Fibroblast of lung (primary cell): ENCODE results near the gene HDC. TPM values are rescaled to one million over a fixed set of nuclear protein-coding genes. Genes with fewer than 3 reads are reported as not detected.
A peak's percentile ranks its signal among the peaks of the same experiment; 100 is the strongest.

Source experiments
- DNase-seq, 2 donors: peaks; one replicate each; pipeline versions ENCODE4 v3.0.0 to v3.0.0-alpha.2; 2010; ENCODE audit warnings: low read depth in 2 of 2
- H2AFZ ChIP-seq: 2 replicates; pipeline ENCODE4 v1.5.1; 2012; ENCODE audit warnings: low read length, control low read depth, inconsistent platforms
- H3K27ac ChIP-seq: 2 replicates; pipeline ENCODE4 v1.5.1; 2011; ENCODE audit warnings: low read length, control low read depth; ENCODE audit not compliant: insufficient read depth
- H3K27me3 ChIP-seq: 2 replicates; pipeline ENCODE4 v1.5.1; 2011; ENCODE audit warnings: mild to moderate bottlenecking, low read length; ENCODE audit not compliant: control insufficient read depth, insufficient read depth
- H3K36me3 ChIP-seq: 2 replicates; pipeline ENCODE4 v1.5.1; 2011; ENCODE audit warnings: low read length; ENCODE audit not compliant: control insufficient read depth, insufficient read depth
- H3K4me1 ChIP-seq: 2 replicates; pipeline ENCODE4 v1.5.1; 2011; ENCODE audit warnings: low read length; ENCODE audit not compliant: control insufficient read depth, insufficient read depth; ENCODE audit errors: extremely low read depth
- H3K4me2 ChIP-seq: 2 replicates; pipeline ENCODE4 v1.5.1; 2011; ENCODE audit warnings: low read length, control low read depth; ENCODE audit not compliant: insufficient read depth; ENCODE audit errors: extremely low read depth
- H3K4me3 ChIP-seq, 4 experiments: fragments of 200-600 bp in 1 of 4; sonication (generic) in 1 of 4; replicated peaks in 1 of 4; 2 replicates each; pipeline ENCODE4 v1.5.1; 2011 to 2016; ENCODE audit warnings: low read length in 4 of 4, low read depth in 3 of 4, mild to moderate bottlenecking in 3 of 4, control low read depth in 2 of 4, inconsistent platforms in 1 of 4, mixed read lengths in 1 of 4; ENCODE audit not compliant: insufficient read depth in 1 of 4; ENCODE audit errors: control extremely low read depth in 1 of 4
- H3K79me2 ChIP-seq: 2 replicates; pipeline ENCODE4 v1.5.1; 2012; ENCODE audit warnings: mild to moderate bottlenecking, low read length, inconsistent platforms; ENCODE audit not compliant: control insufficient read depth, insufficient read depth
- H3K9ac ChIP-seq: 2 replicates; pipeline ENCODE4 v1.5.1; 2011; ENCODE audit warnings: mild to moderate bottlenecking, low read length, control low read depth; ENCODE audit not compliant: insufficient read depth
- H3K9me3 ChIP-seq: 2 replicates; pipeline ENCODE4 v1.5.1; 2012; ENCODE audit warnings: low read depth, low read length; ENCODE audit not compliant: control insufficient read depth, insufficient read depth
- H4K20me1 ChIP-seq: 2 replicates; pipeline ENCODE4 v1.5.1; 2011; ENCODE audit warnings: low read length; ENCODE audit not compliant: control insufficient read depth, insufficient read depth; ENCODE audit errors: extremely low read depth
- EZH2 ChIP-seq: IDR thresholded peaks from 2 replicates; pipeline ENCODE4 v1.5.1; 2012; ENCODE audit warnings: low read length, control low read depth, mild to moderate bottlenecking; ENCODE audit errors: missing control alignments
- polyA plus RNA-seq, 2 donors: library from polyadenylated mRNA; depleted of rRNA in 1 of 2; stranded (reverse) in 1 of 2; unstranded in 1 of 2; fragments of >200 nt; gene quantifications; 2 replicates each; pipeline ENCODE4 v1.2.1, GENCODE V29; 2011 to 2012; ENCODE audit warnings: missing spikeins in 1 of 2
- total RNA-seq: library from RNA; depleted of rRNA; stranded (reverse); fragments of >200 nt; gene quantifications from 2 replicates; pipeline ENCODE4 v1.2.1, GENCODE V29; 2014
- TF ChIP-seq, protein P1 (sequence below), 2 donors: IDR thresholded peaks in 1 of 2; conservative IDR thresholded peaks in 1 of 2; 1 replicate in 1 of 2; 2 replicates in 1 of 2; pipeline ENCODE4 v1.5.1; 2011 to 2012; ENCODE audit warnings: low read length in 2 of 2, control low read depth in 1 of 2, inconsistent platforms in 1 of 2, low read depth in 1 of 2, mild to moderate bottlenecking in 1 of 2

HDC gene
- total and polyA plus RNA-seq, 2 donors (not counting 1 experiment from before 2014, with no cell fraction given): not detected

- TF ChIP-seq EZH2: no peak
- TF ChIP-seq, protein P1, sequence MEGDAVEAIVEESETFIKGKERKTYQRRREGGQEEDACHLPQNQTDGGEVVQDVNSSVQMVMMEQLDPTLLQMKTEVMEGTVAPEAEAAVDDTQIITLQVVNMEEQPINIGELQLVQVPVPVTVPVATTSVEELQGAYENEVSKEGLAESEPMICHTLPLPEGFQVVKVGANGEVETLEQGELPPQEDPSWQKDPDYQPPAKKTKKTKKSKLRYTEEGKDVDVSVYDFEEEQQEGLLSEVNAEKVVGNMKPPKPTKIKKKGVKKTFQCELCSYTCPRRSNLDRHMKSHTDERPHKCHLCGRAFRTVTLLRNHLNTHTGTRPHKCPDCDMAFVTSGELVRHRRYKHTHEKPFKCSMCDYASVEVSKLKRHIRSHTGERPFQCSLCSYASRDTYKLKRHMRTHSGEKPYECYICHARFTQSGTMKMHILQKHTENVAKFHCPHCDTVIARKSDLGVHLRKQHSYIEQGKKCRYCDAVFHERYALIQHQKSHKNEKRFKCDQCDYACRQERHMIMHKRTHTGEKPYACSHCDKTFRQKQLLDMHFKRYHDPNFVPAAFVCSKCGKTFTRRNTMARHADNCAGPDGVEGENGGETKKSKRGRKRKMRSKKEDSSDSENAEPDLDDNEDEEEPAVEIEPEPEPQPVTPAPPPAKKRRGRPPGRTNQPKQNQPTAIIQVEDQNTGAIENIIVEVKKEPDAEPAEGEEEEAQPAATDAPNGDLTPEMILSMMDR (conservative IDR thresholded peaks at IDR 0.05 in 1 of 2, IDR thresholded peaks at IDR 0.05 in 1 of 2; ENCODE audit: low read depth in 1 of 2, low read length in 2 of 2): no peak
- no peaks in the 10 kb centered on the region for H3K27me3 ChIP-seq
- H3K4me2 ChIP-seq: no peak overlapping the region
- H3K36me3 ChIP-seq: no peaks in the 10 kb centered on the region
- H3K4me3 ChIP-seq: no peak overlapping the region
- H3K79me2 ChIP-seq: no peaks in the 10 kb centered on the region
- no peak overlapping the region for H2AFZ ChIP-seq
- H3K9me3 ChIP-seq: no peaks in the 10 kb centered on the region
- H3K27ac ChIP-seq: no peak overlapping the region
- no peak overlapping the region for H3K9ac ChIP-seq
- no peaks in the 10 kb centered on the region for H3K4me1 ChIP-seq
- no peak for DNase-seq
- H4K20me1 ChIP-seq: no peaks in the 10 kb centered on the region
Observed at GRCh38 chr15:50238255-50238654, 27.3 kb downstream of the HDC start.

GRCh38 chr15:50236433-50236832 is 29.1 kb downstream of the HDC start:
- H2AFZ ChIP-seq: no peak overlapping the region

DNA sequence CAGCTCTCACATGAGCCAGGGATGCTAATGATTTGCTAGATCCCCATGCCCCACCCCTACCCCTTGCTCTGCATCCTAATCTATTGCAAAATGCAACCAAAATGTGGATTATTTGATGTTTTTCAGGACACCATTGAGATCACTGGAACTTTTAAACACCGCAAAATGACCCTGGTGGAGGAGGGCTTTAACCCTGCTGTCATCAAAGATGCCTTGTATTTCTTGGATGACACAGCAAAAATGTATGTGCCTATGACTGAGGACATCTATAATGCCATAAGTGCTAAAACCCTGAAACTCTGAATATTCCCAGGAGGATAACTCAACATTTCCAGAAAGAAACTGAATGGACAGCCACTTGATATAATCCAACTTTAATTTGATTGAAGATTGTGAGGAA is 29.7 kb downstream of the HDC start:
- no peaks in the 10 kb centered on the region for H3K9me3 ChIP-seq
- no peaks in the 10 kb centered on the region for H3K4me1 ChIP-seq
- H3K4me3 ChIP-seq: no peak overlapping the region
- H2AFZ ChIP-seq: no peak overlapping the region
- DNase-seq: peak in 1 of 2 donors; percentile 39
- TF ChIP-seq, protein P1 (conservative IDR thresholded peaks at IDR 0.05 in 1 of 2, IDR thresholded peaks at IDR 0.05 in 1 of 2; ENCODE audit: low read depth in 1 of 2, low read length in 2 of 2): no peak
- no peak for TF ChIP-seq EZH2
- no peaks in the 10 kb centered on the region for H3K79me2 ChIP-seq
- no peaks in the 10 kb centered on the region for H3K36me3 ChIP-seq
- H3K9ac ChIP-seq: no peak overlapping the region
- no peaks in the 10 kb centered on the region for H4K20me1 ChIP-seq
- no peaks in the 10 kb centered on the region for H3K27me3 ChIP-seq
- H3K4me2 ChIP-seq: no peak overlapping the region
- H3K27ac ChIP-seq: no peak overlapping the region

More at GRCh38 chr15:50236433-50236832, 29.1 kb downstream of the HDC start:
- H3K4me2 ChIP-seq: no peak overlapping the region
- H3K79me2 ChIP-seq: no peaks in the 10 kb centered on the region
- no peak overlapping the region for H3K27ac ChIP-seq
- H3K27me3 ChIP-seq: no peaks in the 10 kb centered on the region
- no peak for DNase-seq
- H3K9me3 ChIP-seq: no peaks in the 10 kb centered on the region
- no peaks in the 10 kb centered on the region for H4K20me1 ChIP-seq
- no peak overlapping the region for H3K9ac ChIP-seq
- H3K4me3 ChIP-seq: no peak overlapping the region
- H3K4me1 ChIP-seq: no peaks in the 10 kb centered on the region
- TF ChIP-seq, protein P1 (conservative IDR thresholded peaks at IDR 0.05 in 1 of 2, IDR thresholded peaks at IDR 0.05 in 1 of 2; ENCODE audit: low read depth in 1 of 2, low read length in 2 of 2): no peak
- no peak for TF ChIP-seq EZH2
- H3K36me3 ChIP-seq: no peaks in the 10 kb centered on the region
